Stimulated activated CD4-positive, alpha-beta T cell treated with anti-CD3 and anti-CD28 coated beads, TNF-alpha, amount 100 ng/mL, for 24 hours (primary cell): Measurements from ENCODE around the gene MACROD2.
"Not testable (repeated sequence)": the region's sequence is repeated elsewhere in the genome, so short reads cannot be mapped to it uniquely, and the experiment has no call there.

Experiments used
- DNase-seq, 3 experiments: peaks; one replicate each; pipeline ENCODE4 v3.0.0-alpha.2; 2020; ENCODE audit warnings: low read depth in 3 of 3

The MACROD2 gene

GRCh38 chr20:15515691-15516090 lies 1520.4 kb downstream of the MACROD2 start:
- no peak for DNase-seq

DNA sequence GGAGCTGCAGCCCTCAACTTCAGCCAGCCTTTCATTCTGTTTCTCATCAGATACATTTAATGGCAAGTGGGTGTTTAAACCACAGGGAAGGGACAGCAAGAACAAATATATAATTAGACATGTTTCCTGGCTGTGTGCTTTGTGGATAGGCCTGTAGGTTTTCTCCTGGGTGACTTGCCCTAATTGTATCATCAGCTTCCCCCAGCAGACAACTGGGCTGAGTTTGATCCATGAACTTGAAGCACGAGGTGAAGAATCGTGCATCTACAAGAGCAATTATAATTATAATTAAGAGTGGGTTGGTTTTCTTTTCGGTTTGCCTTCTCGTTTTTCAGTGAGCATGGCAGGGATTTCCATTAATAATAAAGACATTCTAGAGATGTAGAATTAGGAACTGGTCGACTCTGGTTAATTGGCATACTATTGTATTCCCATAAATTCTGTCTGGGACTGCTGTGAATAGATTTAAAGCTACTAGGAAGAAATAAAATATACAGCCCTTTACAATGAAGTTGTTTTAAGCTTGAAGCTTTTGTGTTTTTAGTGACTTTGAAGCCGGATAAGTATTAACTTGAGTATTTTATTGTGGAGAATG lies 1525.7 kb downstream of the MACROD2 start:
- DNase-seq: no peak

DNA sequence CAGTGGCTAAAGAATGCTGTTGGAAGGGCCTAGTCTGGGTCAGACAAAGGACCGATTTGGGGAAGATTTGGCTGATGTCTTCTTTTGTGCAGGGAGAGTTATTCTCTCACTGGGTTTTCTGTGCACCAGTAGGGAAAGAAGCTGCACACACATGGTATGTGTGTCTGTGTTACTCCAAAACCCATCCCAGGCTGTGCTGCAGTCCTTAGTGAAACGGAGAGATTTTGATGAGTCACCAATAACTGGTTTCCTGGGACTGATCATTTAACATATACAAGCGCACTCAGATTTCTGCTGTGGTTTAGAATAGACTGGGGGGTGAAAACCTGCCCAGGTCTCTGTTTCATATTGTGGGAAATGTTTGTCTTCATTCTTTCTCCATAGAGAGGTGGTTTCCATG lies 1528.1 kb downstream of the MACROD2 start:
- no peak for DNase-seq

- no peak for DNase-seq
Observed at GRCh38 chr20:15528391-15529111, 1533.2 kb downstream of the MACROD2 start.

- DNase-seq: no peak
Observed at GRCh38 chr20:15535863-15536262, 1540.5 kb downstream of the MACROD2 start.

- not testable (repeated sequence) for DNase-seq
Observed at GRCh38 chr20:15537200-15537599, 1541.9 kb downstream of the MACROD2 start.

DNA sequence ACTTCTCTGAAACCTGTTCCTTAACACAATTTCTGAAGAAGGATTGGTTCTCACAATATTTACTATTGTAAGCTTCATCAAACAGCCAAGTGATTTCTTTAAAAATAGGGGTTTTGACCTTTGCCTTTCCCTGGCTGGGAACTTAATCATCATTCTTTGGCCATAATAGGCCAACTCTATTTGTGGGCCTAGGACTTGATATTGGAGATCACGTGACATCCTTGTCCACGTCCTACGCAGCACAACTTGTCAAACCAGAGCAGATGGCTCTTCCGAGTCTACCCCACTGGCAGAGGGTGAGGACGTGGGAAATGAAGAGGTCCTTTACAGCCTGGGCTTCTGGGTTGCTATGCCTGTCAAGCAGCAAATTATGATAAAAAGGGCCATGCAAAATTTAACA lies 1547.3 kb downstream of the MACROD2 start:
- no peak for DNase-seq

DNA sequence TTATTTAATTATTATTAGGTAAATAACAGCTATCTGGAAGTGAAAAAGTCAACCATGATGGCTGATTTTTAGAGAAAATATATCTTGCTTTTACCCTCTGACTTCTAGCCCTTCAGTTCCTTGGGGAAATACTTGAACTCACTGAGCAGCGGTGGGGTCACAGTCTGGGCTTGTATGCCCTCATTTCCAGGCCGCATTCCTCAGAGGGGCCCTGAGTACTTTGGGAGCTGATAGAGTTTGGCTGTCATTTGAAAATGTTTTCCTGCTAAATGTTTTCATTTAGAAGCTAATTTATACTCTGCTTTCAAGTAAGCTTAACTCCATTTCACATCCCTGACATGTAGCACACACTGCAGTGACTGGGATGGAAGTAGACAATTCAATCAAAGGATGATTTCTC lies 1549.4 kb downstream of the MACROD2 start:
- no peak for DNase-seq

- DNase-seq: no peak
Observed at GRCh38 chr20:15546525-15547023, 1551.3 kb downstream of the MACROD2 start.

GRCh38 chr20:15547119-15547518 lies 1551.8 kb downstream of the MACROD2 start:
- DNase-seq: no peak

DNA sequence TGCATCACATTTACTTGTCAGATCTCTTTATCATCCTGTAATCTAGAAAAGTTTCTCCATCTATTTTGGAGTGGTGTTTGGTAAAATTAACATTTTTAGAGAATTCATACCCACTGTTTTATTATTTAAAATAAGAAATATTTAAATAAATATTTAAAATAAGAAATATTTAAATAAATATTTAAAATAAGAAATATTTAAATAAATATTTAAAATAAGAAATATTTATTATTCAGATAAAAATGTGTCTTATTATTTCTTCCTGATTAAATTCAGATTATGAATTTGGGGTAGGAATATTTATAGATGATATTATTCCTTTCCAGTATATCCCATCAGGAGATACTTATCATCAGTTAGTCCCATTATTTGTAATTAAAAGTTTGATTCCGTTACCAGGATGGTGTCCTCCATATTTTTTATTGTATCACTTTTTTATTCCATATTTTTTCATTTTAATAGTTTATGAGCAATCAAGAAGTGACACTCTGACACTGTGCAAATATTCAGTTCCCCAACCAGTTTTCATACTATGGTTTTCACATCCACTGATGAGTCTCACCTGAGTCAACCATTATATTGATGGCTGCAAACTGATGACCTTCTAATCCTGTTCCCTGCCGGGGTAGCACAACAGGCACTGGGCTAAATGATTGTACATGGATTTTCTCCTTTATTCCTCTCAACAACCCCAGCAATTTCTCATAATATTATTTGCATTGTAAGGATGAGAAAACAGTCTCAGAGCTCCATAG lies 1555.0 kb downstream of the MACROD2 start:
- DNase-seq: no peak

DNA sequence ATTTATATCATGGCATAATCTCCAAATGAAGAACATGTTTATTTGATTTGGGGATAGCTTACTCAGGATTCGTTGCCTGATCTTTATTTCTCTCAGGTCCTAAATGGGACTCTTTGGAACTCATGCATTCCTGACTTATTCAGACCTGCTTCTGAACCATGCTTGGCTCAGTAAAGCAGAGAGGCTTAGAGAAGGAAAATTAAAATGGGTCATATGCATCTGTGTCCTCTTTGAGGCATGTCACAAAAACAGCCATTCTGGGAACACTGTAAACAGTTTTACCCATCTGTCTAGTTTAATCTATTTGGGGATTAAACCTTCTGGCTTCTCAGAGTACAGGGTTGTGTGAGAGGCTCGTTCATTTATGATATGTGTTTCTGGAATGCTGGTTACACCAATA lies 1560.6 kb downstream of the MACROD2 start:
- no peak for DNase-seq

DNA sequence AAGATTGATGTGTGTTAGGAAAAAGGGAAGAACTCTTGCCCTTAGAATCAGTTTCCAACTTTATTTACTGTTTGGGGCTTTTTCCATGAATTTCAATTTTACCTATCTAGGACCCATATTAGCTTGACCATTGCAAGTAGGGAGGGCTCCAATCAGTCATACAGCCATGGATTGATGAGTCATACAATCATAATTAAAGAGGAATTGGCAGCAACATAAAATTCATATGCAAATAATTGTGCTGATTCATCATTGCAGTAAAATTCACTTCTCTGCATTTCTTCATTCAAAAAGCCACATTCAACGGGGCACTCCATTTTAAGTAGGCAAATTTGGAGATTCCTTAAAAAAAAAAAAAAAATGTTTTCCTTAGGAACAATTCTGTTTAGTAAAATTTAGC lies 1561.6 kb downstream of the MACROD2 start:
- no peak for DNase-seq

GRCh38 chr20:15561070-15561569 lies 1565.8 kb downstream of the MACROD2 start:
- DNase-seq: no peak

- no peak for DNase-seq
Observed at GRCh38 chr20:15561707-15562404, 1566.5 kb downstream of the MACROD2 start.

GRCh38 chr20:15563836-15564235 lies 1568.5 kb downstream of the MACROD2 start:
- no peak for DNase-seq

DNA sequence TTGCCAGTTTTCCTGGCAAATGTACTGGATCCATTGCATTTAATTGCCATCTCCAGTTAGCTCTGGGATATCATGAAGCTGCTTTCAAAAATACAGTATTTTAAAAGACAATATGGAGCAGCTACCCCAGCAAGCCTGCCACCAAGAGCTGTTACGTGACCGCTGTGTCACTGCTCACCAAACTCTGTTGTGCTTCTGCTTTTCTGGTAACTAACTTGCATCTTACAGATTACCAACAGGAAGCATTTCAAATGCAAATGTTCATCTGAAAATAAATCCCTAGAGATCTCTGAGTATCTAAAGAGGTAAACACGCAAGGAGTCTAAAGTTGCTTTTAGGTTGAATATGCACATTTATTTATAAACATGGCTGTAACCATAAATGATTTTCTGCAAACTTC lies 1569.7 kb downstream of the MACROD2 start:
- no peak for DNase-seq

GRCh38 chr20:15565786-15566185 lies 1570.5 kb downstream of the MACROD2 start:
- DNase-seq: no peak

- no peak for DNase-seq
Observed at GRCh38 chr20:15567219-15567618, 1571.9 kb downstream of the MACROD2 start.

DNA sequence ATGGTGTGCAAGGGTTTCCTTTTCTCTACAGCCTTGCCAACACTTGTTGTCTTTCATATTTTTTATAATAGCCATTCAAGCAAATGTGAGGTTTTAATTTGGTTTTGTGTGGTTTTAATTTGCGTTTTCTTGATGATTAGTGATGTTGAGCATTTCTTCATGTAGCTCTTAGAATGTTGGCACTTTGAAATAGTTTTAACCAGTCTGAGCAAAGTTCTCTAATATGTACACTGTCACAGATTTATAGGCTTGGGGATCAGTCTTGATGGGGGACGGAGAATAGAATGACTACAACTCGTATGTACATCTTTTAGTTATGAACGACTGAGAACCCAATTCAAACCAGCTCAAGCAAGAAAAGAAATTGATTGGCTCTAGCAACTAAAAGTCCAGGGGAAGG lies 1574.8 kb downstream of the MACROD2 start:
- DNase-seq: no peak

- DNase-seq: no peak
Observed at GRCh38 chr20:15571056-15571455, 1575.7 kb downstream of the MACROD2 start.

DNA sequence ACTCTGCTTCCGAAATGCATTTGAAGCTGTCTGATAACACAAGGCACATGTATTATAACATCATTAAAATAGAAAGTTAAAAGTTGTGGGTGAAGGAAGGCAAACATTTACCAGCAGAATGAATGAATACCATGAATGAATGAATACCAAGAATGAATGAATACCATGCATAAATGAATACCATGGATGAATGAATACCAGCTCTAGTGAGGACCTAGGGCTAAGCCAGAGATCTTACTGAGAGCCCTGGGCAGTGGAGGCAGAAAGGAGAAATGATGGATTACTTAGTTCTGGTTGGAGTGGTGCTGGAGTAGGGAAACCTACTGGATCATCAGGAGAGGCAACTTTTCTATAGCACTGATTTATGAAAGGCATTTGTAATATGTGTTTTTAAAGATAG lies 1579.9 kb downstream of the MACROD2 start:
- DNase-seq: no peak
